ENCODE measurements around the gene C9orf153.

The C9orf153 gene

DNA sequence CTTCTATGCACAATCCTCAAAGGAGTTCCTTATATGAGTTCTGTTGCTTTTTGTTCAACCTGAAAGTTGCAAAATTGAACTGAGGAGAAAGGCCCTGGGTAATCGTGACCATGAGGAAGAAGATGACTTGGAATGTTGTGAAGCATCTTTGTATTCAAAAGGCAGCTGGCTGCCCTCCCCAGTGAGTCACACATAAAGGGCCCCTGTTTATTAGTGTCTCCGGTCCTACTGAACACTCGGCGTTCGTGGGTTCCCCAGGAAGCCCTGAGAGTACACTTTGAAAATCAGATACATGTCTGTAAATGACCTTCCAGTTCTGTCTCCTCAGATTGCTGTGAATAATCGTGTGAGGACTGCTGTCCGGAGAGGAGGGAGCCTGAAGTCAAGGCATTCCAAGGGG is 73.6 kb downstream of the C9orf153 start:
- no peak for DNase-seq

DNA sequence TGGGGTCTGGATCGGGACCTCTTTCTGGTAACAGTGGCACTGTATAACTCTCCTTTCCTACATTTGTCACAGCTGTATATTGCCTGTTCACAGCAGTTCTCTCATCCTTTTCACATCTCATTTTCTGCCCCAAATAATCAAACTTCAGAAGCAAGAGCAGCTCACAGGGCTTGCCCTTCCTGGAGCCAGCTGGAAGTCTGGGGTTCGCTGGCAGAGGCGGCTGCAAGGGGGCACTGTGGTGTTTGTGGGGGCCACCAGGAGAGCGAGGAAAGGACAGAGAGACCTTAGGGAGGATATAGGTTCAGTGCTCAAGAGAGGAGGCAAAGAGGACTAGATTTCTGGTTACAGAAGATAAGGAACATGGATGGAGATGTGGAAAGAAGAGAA is 75.3 kb downstream of the C9orf153 start:
- no peak for DNase-seq

DNA sequence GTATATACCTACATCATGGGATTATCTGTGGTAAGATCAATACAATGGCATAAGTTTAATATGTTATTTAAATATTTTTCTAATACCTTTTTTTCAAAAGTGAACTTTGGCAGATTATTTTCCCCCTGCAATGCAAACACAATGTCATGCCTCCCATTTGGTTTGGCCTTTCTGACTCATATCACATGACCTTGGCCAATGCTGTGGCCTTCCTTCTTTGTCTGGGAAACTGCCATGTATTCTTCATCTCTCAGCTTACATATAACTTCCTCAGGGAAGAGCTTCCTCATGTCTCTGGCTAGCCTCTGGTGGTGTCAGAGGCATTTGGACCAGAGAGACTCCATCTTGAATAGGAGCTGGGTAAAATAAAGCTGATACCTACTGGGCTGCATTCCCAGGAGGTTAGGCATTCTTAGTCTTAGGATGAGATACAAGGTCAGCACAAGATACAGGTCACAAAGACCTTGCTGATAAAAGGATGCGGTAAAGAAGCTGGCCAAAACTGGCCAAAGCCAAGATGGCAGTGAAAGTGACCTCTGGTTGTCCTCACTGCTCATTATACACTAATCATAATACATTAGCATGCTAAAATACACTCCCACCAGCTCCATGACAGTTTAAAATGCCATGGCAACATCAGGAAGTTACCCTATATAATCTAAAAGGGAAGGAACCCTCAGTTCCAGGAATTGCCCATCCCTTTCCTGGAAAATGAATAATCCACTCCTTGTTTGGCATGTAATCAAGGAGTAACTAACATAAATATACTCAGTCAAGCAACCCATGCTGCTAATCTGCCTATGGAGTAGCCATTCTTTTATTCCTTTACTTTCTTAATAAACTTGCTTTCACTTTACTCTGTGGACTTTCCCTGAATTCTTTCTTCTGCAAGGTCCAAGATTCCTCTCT is 76.0 kb downstream of the C9orf153 start:
- DNase-seq: no peak

DNA sequence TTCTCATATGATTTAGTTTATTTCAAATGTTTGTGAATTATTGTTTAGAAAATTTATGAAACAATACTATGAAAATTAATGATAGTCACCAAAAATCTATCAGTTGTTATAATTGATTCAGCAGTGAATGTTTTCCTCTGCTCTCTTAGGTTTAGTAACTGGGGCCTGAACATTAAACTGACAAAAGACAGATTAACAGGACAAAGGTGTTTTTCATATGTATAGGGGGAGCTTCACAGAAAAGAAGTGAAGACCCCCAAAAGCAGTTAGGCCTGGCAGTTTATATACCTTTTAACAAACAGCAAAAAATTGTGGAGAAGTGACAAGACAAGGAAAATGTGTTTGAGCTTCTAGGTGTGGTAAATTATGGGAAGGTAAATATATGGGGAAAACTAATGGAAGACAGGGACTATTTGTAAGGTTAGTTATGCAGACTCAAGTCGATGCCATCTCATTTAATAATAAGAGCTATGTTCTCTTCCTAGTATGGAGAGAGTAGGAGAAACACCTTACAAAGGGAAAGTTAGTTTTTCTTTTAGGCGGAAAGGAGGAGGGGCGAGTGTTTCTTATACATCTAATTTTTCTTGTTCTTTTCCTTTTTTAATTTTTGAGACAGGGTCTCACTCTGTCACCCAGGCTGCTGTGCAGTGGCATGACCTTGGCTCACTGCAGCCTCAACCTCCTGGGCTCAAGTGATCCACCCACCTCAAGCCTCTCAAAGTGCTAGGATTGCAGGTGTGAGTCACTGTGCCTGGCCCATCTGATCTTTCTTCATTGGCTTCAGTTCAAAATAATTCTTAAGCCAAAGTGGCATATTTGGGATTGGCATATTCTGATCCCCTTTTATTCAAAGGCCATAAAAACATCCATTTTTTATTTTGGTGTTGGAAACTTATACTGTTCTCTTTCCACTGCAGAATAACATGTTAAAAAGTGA is 77.8 kb downstream of the C9orf153 start:
- DNase-seq: no peak

DNA sequence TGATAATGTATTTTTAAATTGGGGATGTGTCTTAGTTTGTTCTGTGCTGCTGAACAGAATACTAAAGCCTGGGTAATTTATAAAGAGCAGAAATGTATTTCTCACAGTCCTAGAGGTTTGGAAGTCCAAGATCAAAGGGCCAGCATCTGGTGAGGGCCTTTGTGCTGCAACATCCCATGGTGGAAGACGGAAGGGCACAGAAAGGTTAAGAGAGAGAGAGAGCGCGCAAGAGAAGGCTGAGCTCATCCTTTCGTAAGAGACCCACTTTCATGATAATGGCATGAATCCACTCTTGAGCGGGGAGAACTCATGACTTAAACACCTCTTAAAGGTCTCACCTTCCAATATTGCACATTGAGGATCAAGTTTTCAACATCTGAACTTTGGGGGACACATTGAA is 81.0 kb downstream of the C9orf153 start:
- no peak for DNase-seq

DNA sequence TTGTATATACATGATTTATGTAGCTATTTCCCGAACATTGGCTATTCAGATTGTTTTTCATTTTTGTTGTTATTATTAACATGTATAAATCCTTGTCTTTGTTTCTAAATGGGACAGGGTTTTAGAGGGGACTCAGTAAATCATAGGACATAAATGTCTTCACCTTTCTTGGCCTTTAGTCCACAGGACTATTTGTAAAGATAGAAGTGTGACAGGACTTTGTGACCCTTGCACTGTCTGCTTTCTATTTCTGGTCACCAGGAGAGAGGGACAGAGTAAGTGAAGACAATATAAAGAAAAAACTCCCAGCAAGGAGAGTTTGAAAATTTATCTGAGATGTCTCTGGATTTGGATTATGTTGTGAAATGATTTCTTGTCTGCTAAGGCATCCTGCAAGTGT is 81.5 kb downstream of the C9orf153 start:
- no peak for DNase-seq

DNA sequence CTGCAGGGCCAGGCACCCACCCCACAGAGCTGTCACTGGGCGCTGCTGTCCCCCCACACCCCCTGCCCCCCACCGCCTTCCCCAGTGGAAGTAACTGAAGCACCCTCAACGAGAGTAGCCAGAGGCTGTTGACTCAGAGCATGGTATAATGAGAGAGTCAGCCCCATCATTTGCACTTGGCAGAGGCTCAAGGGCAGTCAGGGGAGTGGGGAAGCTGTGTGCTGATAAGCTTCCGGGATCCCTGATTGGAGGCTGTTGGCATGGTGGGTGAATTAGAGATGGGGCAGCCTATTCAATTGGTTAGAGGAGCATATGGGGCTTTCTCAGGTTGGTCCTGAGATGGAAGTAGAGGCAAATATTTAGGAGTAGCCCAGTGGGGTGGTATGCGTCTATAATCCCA is 83.0 kb downstream of the C9orf153 start:
- DNase-seq: no peak

DNA sequence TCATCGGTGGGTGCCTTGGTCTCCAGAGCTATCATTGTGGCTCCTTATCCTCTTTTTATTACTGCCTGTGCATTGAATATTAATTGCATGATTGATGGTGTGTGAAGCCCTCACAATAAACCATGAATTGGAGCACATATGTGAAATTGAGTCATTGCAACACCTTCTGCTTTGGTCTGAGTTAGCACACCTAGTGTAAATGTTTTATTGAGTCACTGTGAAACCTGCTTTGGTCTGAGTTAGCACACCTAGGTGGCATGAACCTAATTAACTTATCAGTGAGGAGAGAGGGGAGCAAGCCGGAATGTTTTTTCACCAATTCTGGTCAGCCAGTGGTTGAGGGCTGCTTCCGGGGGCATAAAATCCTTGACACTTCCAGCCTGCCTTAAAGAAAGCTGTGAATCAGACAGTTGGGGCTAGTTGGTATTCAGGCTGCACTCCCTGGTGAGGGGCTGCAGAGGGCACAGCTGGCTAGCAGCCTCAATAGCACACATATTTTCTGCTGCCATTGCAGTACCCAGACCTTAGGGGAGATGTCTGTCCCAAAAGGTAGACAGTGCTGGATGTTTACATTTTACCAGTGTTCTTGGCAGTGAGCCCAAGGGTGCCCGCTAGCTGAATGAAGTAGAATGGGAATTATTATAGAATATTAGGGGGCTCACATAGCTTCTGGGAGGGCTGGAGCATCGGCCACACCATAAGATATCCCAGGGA is 83.6 kb downstream of the C9orf153 start:
- no peak for DNase-seq

DNA sequence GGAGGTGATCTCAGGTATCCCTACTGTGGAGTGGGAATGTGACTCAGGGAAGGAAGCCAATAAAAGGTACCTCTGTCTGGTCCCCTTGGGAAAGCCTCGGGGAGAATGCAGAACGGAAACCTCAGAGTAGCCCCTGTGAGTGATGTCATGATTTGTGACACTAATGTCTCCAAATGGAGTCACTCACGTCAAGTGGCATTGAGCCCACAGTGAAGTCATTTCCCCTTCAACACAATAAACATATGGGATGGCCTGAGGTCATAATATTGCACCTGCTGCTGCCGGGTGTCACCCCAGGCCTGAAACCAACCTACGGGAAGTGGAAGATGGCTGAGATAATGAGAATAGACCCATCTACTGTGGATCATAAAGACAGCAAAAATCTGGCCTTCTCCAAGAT is 84.2 kb downstream of the C9orf153 start:
- no peak for DNase-seq

Data from NCI-H446 (cell line).